GM12878 (cell line): ENCODE measurements around the gene ABI1.

Experiments used
- ATF7 ChIP-seq: fragments of 450-650 bp; IDR thresholded peaks from 2 replicates; pipeline ENCODE4 v1.6.1; 2016; ENCODE audit warnings: low read depth, mild to moderate bottlenecking
- CBX3 ChIP-seq: fragments of 200-600 bp; sonication (generic); IDR thresholded peaks from 2 replicates; pipeline ENCODE4 v1.6.1; 2016; ENCODE audit warnings: low read depth, borderline replicate concordance
- EZH2 ChIP-seq: IDR thresholded peaks from 2 replicates; pipeline ENCODE4 v1.6.1; 2012; ENCODE audit warnings: low read depth, mild to moderate bottlenecking, control low read depth, inconsistent platforms, low read length, borderline replicate concordance; ENCODE audit not compliant: control insufficient read depth
- MLLT1 ChIP-seq: fragments of 450-650 bp; IDR thresholded peaks from 2 replicates; pipeline ENCODE4 v1.6.1; 2016; ENCODE audit warnings: mild to moderate bottlenecking
- MTA2 ChIP-seq: fragments of 450-650 bp; IDR thresholded peaks from 2 replicates; pipeline ENCODE4 v1.6.1; 2016; ENCODE audit warnings: low read depth, mild to moderate bottlenecking, moderate library complexity
- POLR2AphosphoS5 ChIP-seq: IDR thresholded peaks from 2 replicates; pipeline ENCODE4 v1.6.1; 2011; ENCODE audit warnings: mild to moderate bottlenecking, low read length, inconsistent platforms
- REST ChIP-seq: IDR thresholded peaks from 2 replicates; pipeline ENCODE4 v1.6.1; 2012; ENCODE audit warnings: mild to moderate bottlenecking, low read depth, low read length
- RFX5 ChIP-seq: IDR thresholded peaks from 2 replicates; pipeline ENCODE4 v1.6.1; 2011; ENCODE audit warnings: low read depth, low read length, improper control_type of control experiment
- SP1 ChIP-seq: IDR thresholded peaks from one replicate; pipeline ENCODE4 v1.6.1; 2011; ENCODE audit warnings: low read depth, low read length
- SPI1 ChIP-seq: IDR thresholded peaks from 2 replicates; pipeline ENCODE4 v1.6.1; 2011; ENCODE audit warnings: low read depth, mild to moderate bottlenecking, low read length, moderate library complexity, borderline replicate concordance; ENCODE audit not compliant: insufficient read depth
- STAT3 ChIP-seq: IDR thresholded peaks from 2 replicates; pipeline ENCODE4 v1.6.1; 2011; ENCODE audit warnings: low read depth, low read length, improper control_type of control experiment
- TF ChIP-seq, protein P1 (sequence below), 3 experiments: IDR thresholded peaks in 2 of 3; conservative IDR thresholded peaks in 1 of 3; 2 replicates each; pipeline ENCODE4 v1.5.1; 2011; ENCODE audit warnings: low read depth in 3 of 3, low read length in 3 of 3, mild to moderate bottlenecking in 3 of 3, control low read depth in 2 of 3, moderate library complexity in 2 of 3, inconsistent platforms in 1 of 3, mixed read lengths in 1 of 3; ENCODE audit not compliant: control insufficient read depth in 2 of 3, insufficient read depth in 1 of 3; ENCODE audit errors: extremely low read depth in 1 of 3

DNA sequence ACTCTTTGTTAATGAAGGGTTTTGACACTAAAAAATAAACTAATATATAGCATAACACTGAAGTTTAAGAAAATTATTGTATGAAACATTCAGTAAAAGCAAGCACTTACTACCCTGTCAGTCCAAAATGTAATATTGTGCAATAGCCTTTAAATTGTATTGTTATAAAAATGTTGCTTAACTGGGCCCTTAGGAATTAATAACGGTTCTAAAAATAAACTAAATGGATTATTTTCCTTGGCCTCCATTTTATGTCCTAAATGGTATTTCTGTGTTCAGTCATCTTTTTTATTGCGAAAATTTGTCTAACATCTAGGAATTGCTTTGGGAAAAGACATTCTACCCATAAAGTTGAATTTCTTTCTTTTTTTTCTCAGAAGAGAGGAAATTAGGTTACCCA is 49.0 kb upstream of the ABI1 start:
- TF ChIP-seq, protein P1, sequence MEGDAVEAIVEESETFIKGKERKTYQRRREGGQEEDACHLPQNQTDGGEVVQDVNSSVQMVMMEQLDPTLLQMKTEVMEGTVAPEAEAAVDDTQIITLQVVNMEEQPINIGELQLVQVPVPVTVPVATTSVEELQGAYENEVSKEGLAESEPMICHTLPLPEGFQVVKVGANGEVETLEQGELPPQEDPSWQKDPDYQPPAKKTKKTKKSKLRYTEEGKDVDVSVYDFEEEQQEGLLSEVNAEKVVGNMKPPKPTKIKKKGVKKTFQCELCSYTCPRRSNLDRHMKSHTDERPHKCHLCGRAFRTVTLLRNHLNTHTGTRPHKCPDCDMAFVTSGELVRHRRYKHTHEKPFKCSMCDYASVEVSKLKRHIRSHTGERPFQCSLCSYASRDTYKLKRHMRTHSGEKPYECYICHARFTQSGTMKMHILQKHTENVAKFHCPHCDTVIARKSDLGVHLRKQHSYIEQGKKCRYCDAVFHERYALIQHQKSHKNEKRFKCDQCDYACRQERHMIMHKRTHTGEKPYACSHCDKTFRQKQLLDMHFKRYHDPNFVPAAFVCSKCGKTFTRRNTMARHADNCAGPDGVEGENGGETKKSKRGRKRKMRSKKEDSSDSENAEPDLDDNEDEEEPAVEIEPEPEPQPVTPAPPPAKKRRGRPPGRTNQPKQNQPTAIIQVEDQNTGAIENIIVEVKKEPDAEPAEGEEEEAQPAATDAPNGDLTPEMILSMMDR (IDR thresholded peaks at IDR 0.05 in 2 of 3, conservative IDR thresholded peaks at IDR 0.05 in 1 of 3; ENCODE audit: control insufficient read depth in 2 of 3, extremely low read depth in 1 of 3, insufficient read depth in 1 of 3, low read depth in 3 of 3, low read length in 3 of 3), result no peak
- no peak for TF ChIP-seq MTA2
- TF ChIP-seq POLR2AphosphoS5, result no peak
- TF ChIP-seq MLLT1, result no peak
- TF ChIP-seq SP1, result no peak
- no peak for TF ChIP-seq CBX3
- TF ChIP-seq ATF7, result no peak
- no peak for TF ChIP-seq EZH2
- TF ChIP-seq RFX5, result no peak
- TF ChIP-seq STAT3, result no peak
- no peak for TF ChIP-seq REST
- no peak for TF ChIP-seq SPI1
